Measurements from ENCODE around the gene KLC1. TPM values are rescaled to one million over a fixed set of nuclear protein-coding genes. Genes with fewer than 3 reads are reported as not detected.
"Not testable (repeated sequence)": the region's sequence is repeated elsewhere in the genome, so short reads cannot be mapped to it uniquely, and the experiment has no call there.

Gene KLC1
- total RNA-seq, 1 experiment from 2014 or later = 123 TPM

- Histone ChIP-seq H3K27me3 (ENCODE audit: control insufficient read depth, insufficient read depth, low read length) (no peaks in the 10 kb centered on the region), H3K36me3 (replicated peaks; ENCODE audit: control insufficient read depth, insufficient read depth, low read length) (peaks cover 13% of the 10 kb centered on the region), H3K4me3 (ENCODE audit: insufficient read depth, low read depth, low read length) (no peak overlapping the region)
- no peak for DNase-seq
Observed at GRCh38 chr14:103685276-103686211, 56.5 kb downstream of the KLC1 start.

GRCh38 chr14:103686831-103687485 lies 57.9 kb downstream of the KLC1 start:
- Histone ChIP-seq H3K36me3 (replicated peaks; ENCODE audit: control insufficient read depth, insufficient read depth, low read length) (peaks cover 7% of the 10 kb centered on the region), H3K4me3 (ENCODE audit: insufficient read depth, low read depth, low read length) (no peak overlapping the region), H3K27me3 (ENCODE audit: control insufficient read depth, insufficient read depth, low read length) (no peaks in the 10 kb centered on the region)
- no peak for DNase-seq

DNA sequence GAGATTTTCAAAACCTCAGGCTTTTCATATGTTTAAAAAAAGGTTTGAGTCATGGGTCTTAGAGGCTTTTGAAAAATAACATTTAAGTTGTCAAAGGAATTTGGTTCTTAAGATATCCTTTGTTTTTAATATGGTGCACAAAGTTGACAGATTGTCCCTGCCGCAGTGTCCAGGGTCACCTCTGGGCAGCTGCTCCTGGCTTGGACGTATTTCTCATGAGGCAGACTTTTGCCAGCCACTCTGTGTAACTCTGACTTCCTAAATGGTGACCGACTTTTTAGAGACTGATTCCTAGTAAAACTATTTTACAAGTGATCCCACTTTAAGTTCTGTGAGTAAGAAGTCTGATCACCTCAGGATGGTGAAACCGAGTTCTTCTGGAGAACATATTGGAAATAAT lies 58.7 kb downstream of the KLC1 start:
- Histone ChIP-seq H3K4me3 (ENCODE audit: insufficient read depth, low read depth, low read length) (no peak overlapping the region), H3K36me3 (replicated peaks; ENCODE audit: control insufficient read depth, insufficient read depth, low read length) (peaks cover 9% of the 10 kb centered on the region), H3K27me3 (ENCODE audit: control insufficient read depth, insufficient read depth, low read length) (no peaks in the 10 kb centered on the region)
- no peak for DNase-seq

GRCh38 chr14:103688441-103688840 lies 59.4 kb downstream of the KLC1 start:
- Histone ChIP-seq H3K4me3 (ENCODE audit: insufficient read depth, low read depth, low read length) (no peak overlapping the region), H3K36me3 (replicated peaks; ENCODE audit: control insufficient read depth, insufficient read depth, low read length) (peaks cover 10% of the 10 kb centered on the region), H3K27me3 (ENCODE audit: control insufficient read depth, insufficient read depth, low read length) (no peaks in the 10 kb centered on the region)
- no peak for DNase-seq

- H3K27me3 ChIP-seq (ENCODE audit: control insufficient read depth, insufficient read depth, low read length) = no peaks in the 10 kb centered on the region
- DNase-seq = no peak
- peaks cover 10% of the 10 kb centered on the region for H3K36me3 ChIP-seq (replicated peaks; ENCODE audit: control insufficient read depth, insufficient read depth, low read length)
- H3K4me3 ChIP-seq (ENCODE audit: insufficient read depth, low read depth, low read length) = no peak overlapping the region
Observed at GRCh38 chr14:103688906-103689902, 60.2 kb downstream of the KLC1 start.

DNA sequence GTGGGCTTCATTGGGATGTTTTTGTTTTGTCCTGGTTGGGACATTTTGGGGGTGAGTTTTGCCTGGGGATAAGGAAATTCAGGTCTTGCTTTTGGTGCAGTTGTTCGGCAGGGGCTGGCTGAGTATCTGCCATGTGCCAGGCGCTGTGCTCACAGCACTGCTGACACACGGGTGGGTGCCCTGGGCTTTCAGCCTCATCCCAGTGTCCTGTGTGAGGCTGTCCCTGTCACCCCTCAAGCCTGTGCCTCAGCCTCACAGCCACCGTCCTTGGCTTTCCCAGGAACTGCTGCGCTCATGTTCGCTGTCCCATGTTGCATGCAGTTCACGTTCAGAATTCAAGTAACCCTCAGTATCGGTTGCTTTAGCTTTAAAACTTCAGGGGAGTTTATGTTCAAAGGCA lies 61.3 kb downstream of the KLC1 start:
- no peaks in the 10 kb centered on the region for H3K27me3 ChIP-seq (ENCODE audit: control insufficient read depth, insufficient read depth, low read length)
- no peak for DNase-seq
- peaks cover 11% of the 10 kb centered on the region for H3K36me3 ChIP-seq (replicated peaks; ENCODE audit: control insufficient read depth, insufficient read depth, low read length)
- H3K4me3 ChIP-seq (ENCODE audit: insufficient read depth, low read depth, low read length) = no peak overlapping the region

GRCh38 chr14:103691655-103692054 lies 62.6 kb downstream of the KLC1 start:
- peaks cover 10% of the 10 kb centered on the region for H3K36me3 ChIP-seq (replicated peaks; ENCODE audit: control insufficient read depth, insufficient read depth, low read length)
- not testable (repeated sequence) for H3K27me3 ChIP-seq (ENCODE audit: control insufficient read depth, insufficient read depth, low read length); H3K4me3 ChIP-seq (ENCODE audit: insufficient read depth, low read depth, low read length); DNase-seq

DNA sequence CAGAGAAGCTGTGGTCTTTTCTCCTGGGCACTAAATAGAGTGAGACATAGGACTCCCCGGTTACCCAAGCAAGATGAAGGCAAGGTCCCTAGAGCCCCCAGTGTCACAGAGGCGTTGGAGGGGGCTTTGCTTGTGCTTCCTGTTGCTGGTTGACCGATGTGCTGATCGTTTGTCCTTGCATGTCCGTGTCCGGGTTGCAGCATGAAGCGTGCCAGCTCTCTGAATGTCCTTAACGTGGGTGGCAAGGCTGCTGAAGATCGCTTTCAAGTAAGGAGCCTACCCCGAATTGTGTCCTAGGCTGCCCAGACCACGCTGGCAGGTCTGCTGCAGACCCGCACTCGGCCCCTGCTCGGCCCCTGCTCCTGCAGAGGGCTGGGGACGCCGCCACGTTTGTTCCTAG lies 63.1 kb downstream of the KLC1 start:
- H3K27me3 ChIP-seq (ENCODE audit: control insufficient read depth, insufficient read depth, low read length) = no peaks in the 10 kb centered on the region
- DNase-seq = no peak
- H3K36me3 ChIP-seq (replicated peaks; ENCODE audit: control insufficient read depth, insufficient read depth, low read length) = peaks cover 10% of the 10 kb centered on the region
- no peak overlapping the region for H3K4me3 ChIP-seq (ENCODE audit: insufficient read depth, low read depth, low read length)

DNA sequence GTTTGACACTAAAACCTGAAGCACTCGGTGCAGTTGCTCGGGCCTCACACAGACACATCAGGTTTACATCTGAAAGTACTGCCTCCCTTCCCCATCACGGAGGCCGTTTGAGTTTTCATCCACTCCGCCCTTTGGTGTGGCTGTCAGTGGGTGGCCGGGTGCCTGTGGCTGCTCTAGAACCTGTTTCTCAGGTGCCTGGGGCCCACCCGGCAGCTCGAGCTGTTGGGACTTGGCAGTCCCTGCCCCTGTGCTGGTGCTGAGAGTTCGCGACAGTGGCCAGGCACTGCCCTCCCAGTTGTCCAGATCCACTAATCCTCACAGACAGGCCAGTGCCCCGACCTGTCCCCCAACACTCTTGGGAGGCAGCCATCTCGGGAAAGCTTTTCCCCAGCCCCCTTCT lies 63.9 kb downstream of the KLC1 start:
- Histone ChIP-seq H3K36me3 (replicated peaks; ENCODE audit: control insufficient read depth, insufficient read depth, low read length) (peaks cover 12% of the 10 kb centered on the region), H3K27me3 (ENCODE audit: control insufficient read depth, insufficient read depth, low read length) (no peaks in the 10 kb centered on the region)

DNA sequence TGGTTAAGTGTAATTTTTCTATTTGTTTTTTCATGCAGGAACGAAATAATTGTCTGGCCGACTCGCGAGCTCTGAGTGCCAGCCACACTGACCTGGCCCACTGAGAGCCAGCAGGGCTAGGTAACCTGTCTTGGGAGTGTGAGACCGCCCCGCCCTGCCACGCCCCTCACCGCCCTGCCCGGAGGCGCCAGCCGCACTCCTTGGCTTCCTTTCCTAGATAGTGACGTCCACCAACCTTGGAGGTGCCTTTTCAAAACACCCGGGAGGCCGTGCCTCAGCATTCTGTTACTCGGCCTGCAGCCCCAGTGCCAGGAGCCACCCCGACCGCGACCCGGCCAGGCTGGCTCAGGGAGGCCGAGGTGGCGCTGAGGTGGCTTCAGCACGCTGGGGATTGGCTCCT lies 64.5 kb downstream of the KLC1 start:
- peak; percentile 51 for DNase-seq
- Histone ChIP-seq H3K27me3 (ENCODE audit: control insufficient read depth, insufficient read depth, low read length) (no peaks in the 10 kb centered on the region), H3K4me3 (ENCODE audit: insufficient read depth, low read depth, low read length) (no peak overlapping the region), H3K36me3 (replicated peaks; ENCODE audit: control insufficient read depth, insufficient read depth, low read length) (peaks cover 11% of the 10 kb centered on the region)

More for the DNA sequence above, 63.9 kb downstream of the KLC1 start:
- H3K4me3 ChIP-seq (ENCODE audit: insufficient read depth, low read depth, low read length) = no peak overlapping the region
- DNase-seq = peak; percentile 43

DNA sequence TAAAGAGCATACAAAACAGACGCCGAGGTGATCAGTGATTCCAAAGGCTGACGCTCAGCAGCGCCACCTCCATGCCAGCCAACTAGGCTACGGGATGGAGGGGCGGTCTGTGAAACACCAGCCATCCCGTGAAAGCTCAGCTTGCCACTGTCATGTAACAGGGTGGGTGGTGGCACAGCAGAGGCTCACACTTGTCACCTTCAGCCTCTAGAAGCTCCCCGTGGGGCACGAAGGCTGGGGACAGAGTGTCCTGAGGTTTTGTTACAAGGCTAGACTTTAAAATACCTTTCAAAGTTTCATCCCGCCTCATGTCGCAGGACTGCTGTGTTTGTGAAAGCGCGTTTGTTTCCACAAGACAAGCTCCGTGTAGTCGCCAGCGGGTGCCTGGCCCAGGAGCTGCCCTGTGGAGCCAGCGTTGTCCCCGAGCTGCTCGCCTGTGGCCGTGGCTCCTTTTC lies 65.6 kb downstream of the KLC1 start:
- H3K27me3 ChIP-seq (ENCODE audit: control insufficient read depth, insufficient read depth, low read length) = no peaks in the 10 kb centered on the region
- DNase-seq = peak; percentile 83
- H3K4me3 ChIP-seq (ENCODE audit: insufficient read depth, low read depth, low read length) = no peak overlapping the region
- H3K36me3 ChIP-seq (replicated peaks; ENCODE audit: control insufficient read depth, insufficient read depth, low read length) = peaks cover 12% of the 10 kb centered on the region

DNA sequence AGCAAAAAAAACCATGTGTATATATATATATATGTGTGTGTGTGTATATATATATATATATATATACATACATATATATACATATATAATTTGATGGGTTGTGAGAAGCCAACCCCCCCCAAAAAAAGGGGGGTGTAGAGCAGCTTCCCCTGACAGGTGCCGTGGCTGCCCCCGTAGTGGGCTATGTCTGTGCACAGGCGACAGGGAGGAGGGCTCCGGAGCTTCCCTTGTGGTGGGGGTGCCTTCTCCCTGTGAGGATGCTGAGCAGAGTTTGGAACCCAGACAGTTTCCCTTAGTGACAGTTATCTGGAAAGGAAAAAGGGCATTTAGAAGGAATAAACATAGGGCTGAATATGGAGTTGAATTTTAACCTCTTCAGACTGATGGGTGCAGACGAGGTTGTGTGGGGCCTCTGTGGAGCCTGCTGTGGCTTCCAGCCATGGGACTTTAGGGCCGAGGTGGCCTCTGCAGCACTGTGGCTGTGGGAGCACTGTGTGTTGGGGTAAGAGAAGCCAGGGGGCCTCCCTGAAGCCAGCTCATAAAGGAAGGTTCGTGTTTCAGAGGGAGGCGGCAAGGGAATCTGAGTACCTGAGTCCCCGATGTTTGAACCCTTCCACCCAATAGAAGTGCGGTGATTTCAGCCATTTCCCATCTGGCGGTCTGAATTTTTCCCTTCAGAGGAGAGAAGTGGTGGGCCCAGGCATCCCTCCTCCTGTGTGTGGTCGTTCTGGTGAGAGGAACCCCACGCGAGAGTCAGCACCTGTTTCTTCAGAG lies 66.5 kb downstream of the KLC1 start:
- H3K4me3 ChIP-seq (ENCODE audit: insufficient read depth, low read depth, low read length) = no peak overlapping the region
- no peaks in the 10 kb centered on the region for H3K27me3 ChIP-seq (ENCODE audit: control insufficient read depth, insufficient read depth, low read length)
- DNase-seq = peak; percentile 63
- peaks cover 12% of the 10 kb centered on the region for H3K36me3 ChIP-seq (replicated peaks; ENCODE audit: control insufficient read depth, insufficient read depth, low read length)

DNA sequence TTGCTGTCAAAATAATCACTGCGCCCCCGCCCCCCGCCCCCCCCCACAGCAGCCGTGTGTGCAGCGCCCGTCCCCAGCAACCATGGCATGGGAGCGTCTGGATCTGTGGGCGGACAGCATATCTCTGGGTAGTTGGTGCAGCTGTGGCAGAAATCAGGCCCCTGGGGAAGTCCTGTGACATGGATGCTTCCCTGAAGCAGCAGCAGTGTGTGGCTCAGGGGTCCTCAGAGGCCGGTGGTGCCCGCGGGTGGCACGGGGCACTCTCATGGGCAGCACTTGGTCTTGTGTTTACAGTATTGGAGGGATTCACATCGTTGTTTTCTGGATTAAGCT lies 67.0 kb downstream of the KLC1 start:
- Histone ChIP-seq H3K36me3 (replicated peaks; ENCODE audit: control insufficient read depth, insufficient read depth, low read length) (peaks cover 12% of the 10 kb centered on the region), H3K4me3 (ENCODE audit: insufficient read depth, low read depth, low read length) (no peak overlapping the region), H3K27me3 (ENCODE audit: control insufficient read depth, insufficient read depth, low read length) (no peaks in the 10 kb centered on the region)
- DNase-seq = no peak

All from H7 (cell line).